Erythroblast (primary cell): ENCODE measurements around the gene NF1.

Experiments
- DNase-seq, 2 experiments: peaks; one replicate each; lab custom pipeline; 2025; lab: John Stamatoyannopoulos, UW
- GATA1 ChIP-seq: IDR thresholded peaks from 2 replicates; pipeline ENCODE4 v1.6.1; 2011; ENCODE audit warnings: low read depth, mild to moderate bottlenecking, control low read depth, low read length, moderate library complexity
- POLR2A ChIP-seq: IDR thresholded peaks from 2 replicates; pipeline ENCODE4 v1.6.1; 2011; ENCODE audit warnings: mild to moderate bottlenecking, low read length

The NF1 gene

DNA sequence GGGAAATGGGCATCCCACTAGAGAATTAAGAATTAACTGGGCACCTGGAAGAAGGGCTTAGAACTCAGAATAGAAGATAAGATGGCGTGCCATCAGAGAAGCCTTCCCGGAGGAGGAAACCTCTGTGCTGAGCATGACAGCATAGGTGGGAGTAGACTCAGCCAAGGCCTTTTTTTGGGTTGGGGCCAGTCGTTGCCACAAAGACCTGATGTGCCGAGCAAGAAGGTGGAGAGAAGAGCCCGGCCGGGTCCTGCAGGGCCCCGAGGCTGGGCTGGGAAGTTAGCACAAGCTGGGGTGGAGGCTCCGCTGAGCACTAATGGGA is 295.6 kb downstream of the NF1 start:
- TF ChIP-seq GATA1 (no peak), POLR2A (no peak)
- no peak for DNase-seq

DNA sequence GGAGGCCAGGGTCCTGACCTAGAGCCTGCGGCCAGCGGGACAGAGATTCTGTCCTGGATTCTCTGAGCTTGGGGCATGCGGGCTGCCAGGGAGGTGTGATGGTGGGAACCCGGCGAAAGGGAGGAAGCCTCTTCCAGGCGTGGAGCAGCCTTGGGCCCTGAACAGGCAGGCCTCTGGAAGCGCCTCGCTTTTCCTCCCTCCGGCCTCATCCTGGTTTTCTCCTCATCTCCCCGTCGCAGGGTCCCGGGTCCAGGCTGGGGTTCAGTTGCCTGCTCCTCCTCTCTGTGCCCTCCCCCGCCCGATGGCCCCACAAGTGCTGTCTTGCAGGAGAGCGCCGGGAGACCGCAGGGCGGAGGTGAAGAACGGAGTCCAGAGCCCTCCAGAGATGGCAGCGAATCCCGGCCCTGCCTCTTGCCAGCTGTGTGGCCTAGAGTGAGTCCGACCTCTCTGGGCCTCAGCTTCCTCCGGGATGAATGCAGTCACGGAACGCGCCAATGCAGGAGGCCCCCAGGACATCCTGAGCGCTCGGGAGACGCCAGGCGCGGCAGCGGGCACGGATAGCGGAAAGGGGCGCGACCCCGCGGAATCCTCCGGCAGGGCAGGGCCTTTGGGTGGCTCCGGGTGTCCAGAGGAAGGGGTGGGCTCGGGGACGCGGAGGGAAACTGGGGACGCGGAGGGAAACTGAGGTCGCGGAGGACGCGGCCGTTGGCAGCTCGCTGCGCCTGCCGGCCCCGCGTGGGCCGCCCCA is 296.1 kb downstream of the NF1 start:
- TF ChIP-seq GATA1: no peak
- TF ChIP-seq POLR2A: no peak
- no peak for DNase-seq

DNA sequence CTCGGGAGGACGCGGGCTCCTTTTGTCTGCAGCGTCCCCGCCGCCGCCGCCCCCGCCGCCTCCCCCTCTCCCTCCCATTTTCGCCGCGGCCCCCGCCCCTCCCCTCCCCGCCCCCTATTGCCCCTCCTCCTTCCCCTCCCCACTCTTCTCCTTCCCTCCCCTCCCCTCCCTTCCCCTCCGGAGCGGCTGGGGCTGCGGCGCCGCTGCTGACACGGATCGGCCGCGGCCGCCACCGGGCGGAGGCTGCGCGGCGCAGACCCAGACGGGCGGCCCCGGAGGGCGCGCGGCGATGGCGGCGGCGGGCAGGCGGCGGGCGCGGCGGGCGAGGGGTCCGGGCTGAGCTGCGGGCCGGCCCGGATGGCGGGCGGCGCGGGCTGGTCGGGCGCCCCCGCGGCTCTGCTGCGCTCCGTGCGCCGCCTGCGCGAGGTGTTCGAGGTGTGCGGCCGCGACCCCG is 296.7 kb downstream of the NF1 start, which contains the start of gene RAB11FIP4:
Gene RAB11FIP4 (plus strand): TSS at position 180 of the 454 bp plus-strand sequence. CDS start 178 bp downstream, at position 358.
- TF ChIP-seq POLR2A (no peak), GATA1 (no peak)
- no peak for DNase-seq

DNA sequence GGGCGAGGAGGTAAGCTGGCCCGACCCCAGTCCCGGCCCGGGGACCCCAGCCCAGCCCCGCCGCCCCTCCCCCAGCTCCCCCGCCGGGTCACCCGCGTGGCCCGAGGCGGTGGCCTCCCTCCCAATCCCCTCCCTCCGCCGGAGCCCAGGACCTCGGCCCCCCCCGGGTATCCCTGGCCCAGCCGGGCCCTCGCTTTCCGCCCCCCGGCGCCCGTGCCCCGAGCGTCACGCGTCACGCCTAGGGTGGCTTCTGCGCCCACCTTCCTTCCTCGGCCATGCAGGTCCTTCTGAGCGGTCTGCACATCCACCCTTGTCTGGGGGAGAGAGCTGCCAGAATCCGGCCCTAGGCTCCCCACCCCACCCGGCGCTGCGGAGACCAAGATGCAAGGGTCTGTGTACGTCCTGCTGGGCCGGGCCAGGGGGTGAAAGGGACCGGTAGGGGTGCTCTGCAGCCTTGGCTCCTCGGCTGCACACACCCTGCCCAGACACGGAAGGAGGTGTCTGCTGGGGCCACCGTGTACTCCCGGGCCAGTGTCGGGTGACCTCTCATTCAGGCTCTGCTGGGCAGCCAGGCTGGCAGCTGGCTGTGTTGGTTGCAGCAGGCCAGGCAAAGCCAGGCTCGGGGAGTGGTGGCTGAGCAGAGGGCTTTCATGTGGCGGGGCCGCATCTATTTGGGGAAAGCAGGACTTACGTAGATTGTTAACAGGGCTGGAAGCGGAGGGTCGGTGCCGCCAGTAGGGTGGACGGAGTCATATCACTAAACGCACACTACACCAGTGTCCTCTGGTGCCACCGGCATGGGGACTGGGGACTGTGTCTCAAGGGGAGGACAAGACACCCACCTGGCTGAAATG is 297.5 kb downstream of the NF1 start:
- no peak for TF ChIP-seq GATA1
- no peak for DNase-seq

DNA sequence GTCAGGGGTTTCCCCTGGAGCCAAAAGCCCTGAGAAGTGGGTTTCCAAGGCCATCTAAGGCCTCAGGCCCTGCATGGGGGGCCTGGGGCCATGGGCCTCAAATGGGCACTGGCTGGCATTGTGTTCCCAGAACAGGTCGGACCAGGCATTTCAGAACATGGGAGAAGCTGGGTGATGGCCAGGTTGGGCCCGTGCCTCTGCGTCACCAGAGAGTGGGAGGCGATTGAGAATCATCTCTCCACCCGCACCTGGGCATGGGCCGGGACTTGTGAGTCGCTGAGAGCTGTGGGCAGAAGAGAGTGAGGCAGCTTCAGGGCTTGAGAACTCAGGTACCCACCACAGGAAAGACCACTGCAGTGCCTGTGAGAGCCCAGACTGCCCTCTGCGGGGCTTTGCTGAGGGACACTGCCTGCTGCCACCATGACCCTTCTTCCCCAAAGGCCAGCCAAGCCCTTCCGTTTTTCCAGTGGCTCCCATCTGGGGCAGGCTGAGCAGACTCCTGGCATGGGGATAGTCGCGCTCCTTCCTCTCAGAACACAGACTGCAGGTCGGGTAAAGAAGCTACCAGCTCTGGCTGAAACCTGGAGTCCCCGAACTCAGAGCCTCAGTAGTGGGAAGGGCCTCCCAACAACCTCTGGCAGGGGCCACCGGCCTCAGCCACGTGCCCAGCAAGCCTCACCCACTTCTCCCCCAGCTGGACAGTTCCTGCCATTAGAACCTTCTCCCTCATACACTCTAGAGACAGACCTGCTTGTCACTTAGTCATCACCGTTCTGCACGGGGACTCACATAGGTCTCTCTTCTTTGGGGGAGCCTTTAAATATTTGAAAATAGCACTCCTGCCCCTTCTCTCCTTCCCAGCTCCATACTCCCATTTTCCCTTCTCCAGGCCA is 298.3 kb downstream of the NF1 start:
- TF ChIP-seq GATA1 (no peak), POLR2A (no peak)
- DNase-seq: no peak

DNA sequence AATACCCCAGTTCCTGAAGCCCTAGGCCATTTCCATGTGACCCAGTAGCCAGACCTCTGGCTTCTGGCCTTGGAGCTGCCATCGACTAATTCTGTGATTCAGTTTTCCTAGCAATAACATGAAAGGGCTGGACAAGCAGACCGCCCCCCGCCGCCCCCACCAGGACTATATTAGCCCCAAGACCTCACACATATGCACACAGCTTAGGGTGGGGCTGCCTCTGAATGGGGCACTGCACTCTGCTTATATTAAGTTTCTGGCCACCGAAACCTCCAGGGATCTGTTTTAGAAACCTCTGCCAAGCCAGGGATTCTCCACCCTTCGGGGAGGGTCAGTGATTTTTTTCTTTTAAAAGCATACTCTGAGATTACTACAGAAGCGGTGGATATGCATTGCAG is 299.0 kb downstream of the NF1 start:
- DNase-seq: no peak
- TF ChIP-seq POLR2A: no peak
- no peak for TF ChIP-seq GATA1

DNA sequence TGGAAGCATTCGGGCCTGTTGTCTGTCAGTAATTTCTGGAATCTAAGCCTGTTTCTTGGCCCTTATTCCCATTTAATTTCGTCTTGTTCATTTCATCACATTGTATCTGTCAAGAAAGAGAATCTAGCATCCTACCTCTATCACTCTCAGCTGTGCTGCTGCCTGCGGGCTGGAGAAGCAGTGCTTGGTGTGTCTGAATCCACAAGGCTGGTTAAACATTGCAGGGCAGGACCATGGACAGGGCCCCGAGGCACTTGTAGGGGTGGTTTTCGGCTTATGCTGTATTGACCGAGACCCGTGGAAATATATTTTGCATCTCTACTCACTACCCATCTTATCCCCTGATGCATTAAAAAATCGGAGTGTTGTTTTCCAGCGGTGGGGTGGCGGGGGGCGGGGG is 299.8 kb downstream of the NF1 start:
- DNase-seq: peak; percentile 43 to 45
- TF ChIP-seq POLR2A (no peak), GATA1 (no peak)

DNA sequence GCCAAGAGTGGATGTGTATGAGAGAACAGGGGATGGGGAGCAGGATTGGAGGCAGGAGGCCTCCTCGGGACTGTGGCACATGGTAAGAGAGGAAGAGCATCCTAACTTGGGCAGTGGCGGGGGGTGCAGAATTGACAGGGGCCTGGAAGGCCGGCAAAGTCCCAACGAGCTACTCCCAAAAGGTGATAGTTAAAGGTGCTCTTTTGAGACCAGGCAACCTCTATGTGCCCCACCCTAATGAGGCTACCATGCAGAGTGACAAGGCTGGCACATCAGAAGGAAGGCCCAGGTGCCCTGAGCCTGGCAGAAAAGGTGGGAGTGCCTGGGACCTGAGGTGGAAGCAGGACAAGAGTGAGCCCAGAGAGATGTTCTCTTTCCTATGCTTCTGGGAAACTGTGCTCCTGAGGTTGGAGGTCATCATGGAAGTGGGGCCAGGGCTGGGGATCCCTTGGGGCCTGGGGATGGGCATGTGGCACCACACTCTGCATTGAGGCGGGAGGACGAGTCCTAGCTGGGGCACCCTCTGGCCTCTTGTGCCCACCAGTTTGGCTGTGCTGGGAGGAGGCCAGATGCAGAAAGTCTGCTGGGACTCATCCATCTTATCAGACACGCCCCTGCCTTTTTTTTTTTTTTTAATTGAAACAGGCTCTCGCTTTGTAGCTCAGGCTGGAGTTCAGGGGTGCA is 302.6 kb downstream of the NF1 start:
- no peak for DNase-seq
- TF ChIP-seq GATA1: no peak

DNA sequence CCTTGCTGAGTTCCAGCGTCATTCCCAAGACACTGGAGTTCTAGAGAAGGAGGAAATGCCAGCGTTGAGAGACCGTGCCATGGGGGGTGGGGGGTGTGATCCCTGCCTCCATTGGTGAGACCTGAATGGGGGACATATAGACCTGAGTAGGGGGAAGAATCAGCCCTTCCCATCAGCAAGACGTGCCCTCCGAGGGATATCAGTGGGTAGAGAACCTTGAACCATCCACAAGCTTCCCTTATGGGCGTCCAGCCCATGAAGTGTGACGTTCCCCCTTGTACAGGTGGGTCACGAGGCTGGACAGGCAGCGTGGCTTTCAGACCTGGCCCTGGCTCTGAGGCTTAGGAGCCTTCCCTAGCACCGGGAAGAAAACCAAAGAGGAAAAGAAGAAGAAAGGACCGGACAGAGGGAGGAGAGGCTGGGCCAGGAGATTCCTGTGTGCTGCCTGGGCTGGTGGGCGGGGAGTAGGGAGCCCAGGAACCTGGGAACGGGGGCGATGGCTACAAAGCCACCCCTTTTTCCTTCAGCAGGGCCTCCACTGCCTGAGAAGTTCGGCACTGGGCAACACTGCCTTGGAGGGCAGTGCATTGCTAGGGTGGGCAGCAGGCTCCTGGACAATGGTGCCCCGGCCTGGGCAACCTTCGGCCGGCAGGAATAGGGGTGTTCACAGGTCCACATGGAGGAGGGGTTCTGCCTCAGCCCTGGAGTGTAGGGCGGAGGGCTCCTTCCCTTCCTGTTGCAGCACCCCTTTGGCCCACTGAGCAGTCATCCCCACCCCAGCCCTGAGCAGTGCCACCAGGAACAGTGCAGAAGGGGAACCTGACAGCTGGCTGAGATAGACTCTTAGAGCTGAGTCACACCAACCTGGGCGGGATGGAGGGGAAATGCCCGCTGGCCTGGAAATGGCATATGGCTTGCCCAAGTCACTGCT is 303.9 kb downstream of the NF1 start:
- no peak for DNase-seq
- TF ChIP-seq GATA1 (no peak), POLR2A (no peak)

DNA sequence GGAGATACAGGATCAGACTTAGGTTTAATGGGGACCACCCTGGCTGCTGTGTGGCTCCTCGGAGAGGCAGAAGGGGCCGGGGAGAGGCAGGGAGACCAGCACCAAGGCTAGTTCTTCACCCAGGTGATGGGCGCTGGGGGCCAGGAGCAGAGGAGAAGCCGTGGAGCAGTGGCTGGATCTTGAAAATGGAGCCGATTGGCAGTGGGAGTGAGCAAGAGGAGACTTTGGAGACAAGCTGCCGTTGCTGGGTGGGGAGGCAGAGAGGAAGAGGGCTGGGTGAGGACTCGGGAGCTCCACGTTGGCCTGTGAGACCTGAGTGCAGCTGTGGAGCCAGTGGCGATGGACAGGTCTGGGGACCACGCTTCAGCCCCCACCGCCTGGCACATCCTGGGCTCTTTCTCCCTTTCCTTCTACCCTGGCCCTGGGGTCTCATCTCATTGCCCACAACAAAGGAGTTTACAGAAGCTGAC is 305.7 kb downstream of the NF1 start:
- DNase-seq: no peak
- TF ChIP-seq GATA1 (no peak), POLR2A (no peak)

DNA sequence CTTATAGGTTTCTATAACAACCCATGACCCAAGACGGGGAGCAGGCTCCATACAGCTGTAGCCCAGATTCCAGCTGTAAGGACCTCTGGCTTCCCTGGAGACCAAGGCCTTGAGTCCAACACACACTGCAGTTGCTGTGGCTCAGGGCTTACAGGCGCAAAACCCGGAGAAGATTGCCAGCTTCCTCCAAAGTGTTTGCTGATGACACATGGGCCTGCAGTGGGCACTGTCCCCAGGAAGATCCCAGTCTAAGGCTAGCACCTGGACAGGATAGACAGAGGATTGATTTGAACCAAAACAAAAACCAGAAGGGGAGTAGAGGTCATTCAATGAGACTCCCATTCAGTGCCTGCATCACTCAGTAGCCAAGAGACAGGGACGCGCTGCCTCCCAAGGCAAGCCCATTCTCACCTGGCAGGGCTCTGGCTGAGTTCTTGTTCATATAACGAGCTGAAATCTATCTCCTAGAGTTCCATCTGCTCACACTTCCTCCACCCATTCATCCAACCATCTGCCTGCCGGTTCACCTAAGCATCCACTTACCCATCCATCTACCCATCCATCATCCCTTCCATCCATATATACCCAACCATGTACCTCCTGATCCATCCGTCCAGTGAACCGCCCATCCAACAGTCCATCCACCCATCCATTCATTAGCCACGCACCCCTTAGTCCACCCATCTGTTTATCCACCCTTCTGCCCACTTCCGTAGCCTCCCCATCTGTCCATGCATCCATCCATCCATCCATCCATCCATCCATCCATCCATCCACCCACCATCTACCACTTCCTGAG is 306.9 kb downstream of the NF1 start:
- TF ChIP-seq POLR2A (no peak), GATA1 (no peak)
- no peak for DNase-seq
